HG02943 (cell line): ENCODE data around the gene TSPAN3.

Experiments
- ATAC-seq: cut with Tn5 transposase; IDR thresholded peaks from one replicate; pipeline ENCODE4 v1.9.1; 2021; ENCODE audit warnings: mild to moderate bottlenecking, low read depth, moderate library complexity; ENCODE audit not compliant: unreplicated experiment

The TSPAN3 gene

GRCh38 chr15:77025083-77025901 is 45.6 kb downstream of the TSPAN3 start:
- ATAC-seq: no peak

GRCh38 chr15:77024273-77025082 is 46.4 kb downstream of the TSPAN3 start:
- no peak for ATAC-seq

- ATAC-seq: no peak
Measured at GRCh38 chr15:77023576-77024272, 47.2 kb downstream of the TSPAN3 start.

GRCh38 chr15:77022646-77023575 is 48.0 kb downstream of the TSPAN3 start:
- no peak for ATAC-seq

GRCh38 chr15:77021803-77022381 is 49.0 kb downstream of the TSPAN3 start:
- ATAC-seq: no peak

- no peak for ATAC-seq
Measured at GRCh38 chr15:77021088-77021481, 49.8 kb downstream of the TSPAN3 start.

GRCh38 chr15:77020348-77021087 is 50.4 kb downstream of the TSPAN3 start:
- no peak for ATAC-seq

GRCh38 chr15:77019521-77020331 is 51.2 kb downstream of the TSPAN3 start:
- no peak for ATAC-seq

- ATAC-seq: no peak
Measured at GRCh38 chr15:77018796-77019505, 52.0 kb downstream of the TSPAN3 start.

GRCh38 chr15:77017761-77018720 is 52.9 kb downstream of the TSPAN3 start:
- no peak for ATAC-seq

- ATAC-seq: no peak
Measured at GRCh38 chr15:77017091-77017660, 53.7 kb downstream of the TSPAN3 start.

GRCh38 chr15:77016321-77016695 is 54.6 kb downstream of the TSPAN3 start:
- ATAC-seq: no peak

- ATAC-seq: no peak
Measured at GRCh38 chr15:77015646-77016320, 55.1 kb downstream of the TSPAN3 start.

- no peak for ATAC-seq
Measured at GRCh38 chr15:77014132-77015081, 56.5 kb downstream of the TSPAN3 start.

GRCh38 chr15:77013776-77014131 is 57.2 kb downstream of the TSPAN3 start:
- ATAC-seq: no peak
